Mesodermal cell (in vitro differentiated cells): Measurements from ENCODE around the gene ASB2.

Source experiments
- H3K27ac ChIP-seq: 2 replicates; pipeline ENCODE4 v1.7.0; 2013; ENCODE audit warnings: mild to moderate bottlenecking, low read depth, low read length, moderate library complexity; ENCODE audit not compliant: severe bottlenecking
- H3K36me3 ChIP-seq: 2 replicates; pipeline ENCODE4 v1.7.1; 2013; ENCODE audit warnings: mild to moderate bottlenecking, low read length, moderate library complexity; ENCODE audit not compliant: control insufficient read depth, insufficient read depth
- H3K4me1 ChIP-seq: one replicate; pipeline ENCODE4 v1.7.1; 2013; ENCODE audit warnings: mild to moderate bottlenecking, low read length; ENCODE audit not compliant: insufficient read depth, control insufficient read depth, poor library complexity, severe bottlenecking
- H3K4me3 ChIP-seq: 2 replicates; pipeline ENCODE4 v1.7.0; 2013; ENCODE audit warnings: low read length, control low read depth, mild to moderate bottlenecking; ENCODE audit not compliant: insufficient read depth, poor library complexity, severe bottlenecking; ENCODE audit errors: extremely low read depth
- H3K9me3 ChIP-seq: 2 replicates; pipeline ENCODE4 v1.7.1; 2013; ENCODE audit warnings: mild to moderate bottlenecking, low read length, moderate library complexity; ENCODE audit not compliant: control insufficient read depth
- WGBS, 2 experiments: methylation state at CpG; one replicate each; pipeline ENCODE4 v1.1.5; 2013; ENCODE audit warnings: missing lambda C conversion rate in 2 of 2; ENCODE audit not compliant: insufficient coverage in 2 of 2; 5-methylcytosine and 5-hydroxymethylcytosine counted together

Gene ASB2

DNA sequence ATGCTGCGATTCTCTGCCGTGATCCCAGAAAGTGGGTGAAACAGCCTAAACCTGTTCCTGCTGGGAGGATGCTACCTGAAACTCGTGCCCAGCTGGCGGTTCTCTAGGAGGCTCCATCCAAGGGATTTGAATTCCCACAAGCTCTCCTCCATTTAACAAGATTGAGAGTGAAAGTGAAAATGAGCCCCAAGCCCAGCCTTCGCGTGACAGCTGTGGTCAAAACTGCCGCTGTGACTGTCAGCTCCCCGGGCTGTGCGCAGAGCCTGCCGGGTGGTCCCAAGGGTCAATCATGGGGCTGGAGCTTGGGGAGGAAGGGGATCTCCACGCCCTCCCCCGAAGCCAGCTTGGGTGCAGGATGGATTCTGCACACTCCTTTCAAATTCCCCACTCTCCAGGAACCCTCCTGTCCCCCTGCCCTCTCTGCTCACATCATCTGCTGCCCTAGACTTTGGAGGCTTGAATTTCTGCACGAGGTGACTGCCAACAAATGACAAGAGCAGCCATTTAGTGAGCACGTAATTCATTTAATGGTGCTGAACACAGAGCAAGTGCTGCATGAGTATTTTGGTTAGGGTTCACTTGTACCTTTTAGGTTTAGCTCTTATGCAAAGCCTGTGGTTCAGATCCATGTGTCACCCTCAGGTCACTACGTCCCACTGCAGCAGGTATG is 5.3 kb downstream of the ASB2 start:
- no peaks in the 10 kb centered on the region for H3K4me1 ChIP-seq
- H3K9me3 ChIP-seq = no peaks in the 10 kb centered on the region
- no peak overlapping the region for H3K4me3 ChIP-seq
- H3K36me3 ChIP-seq = no peaks in the 10 kb centered on the region
- no peak overlapping the region for H3K27ac ChIP-seq
- WGBS, 2 experiments = 84 to 88% methylated on average over 9 to 14 of the region's 15 CpGs

- Histone ChIP-seq H3K4me3 (no peak overlapping the region), H3K9me3 (no peaks in the 10 kb centered on the region), H3K36me3 (no peaks in the 10 kb centered on the region), H3K4me1 (no peaks in the 10 kb centered on the region), H3K27ac (no peak overlapping the region)
- WGBS, 2 experiments = 55 to 93% methylated on average over 4 to 6 of the region's 9 CpGs
Observed at GRCh38 chr14:93970585-93970964, 5.8 kb downstream of the ASB2 start.

GRCh38 chr14:93969082-93969828 is 7.1 kb downstream of the ASB2 start:
- WGBS, 2 experiments = 85 to 90% methylated on average over 11 to 12 of the region's 12 CpGs
- H3K36me3 ChIP-seq = no peaks in the 10 kb centered on the region
- H3K4me1 ChIP-seq = no peaks in the 10 kb centered on the region
- no peak overlapping the region for H3K27ac ChIP-seq
- H3K4me3 ChIP-seq = no peak overlapping the region
- H3K9me3 ChIP-seq = no peaks in the 10 kb centered on the region

GRCh38 chr14:93967637-93968250 is 8.6 kb downstream of the ASB2 start:
- no peaks in the 10 kb centered on the region for H3K9me3 ChIP-seq
- no peak overlapping the region for H3K4me3 ChIP-seq
- H3K27ac ChIP-seq = no peak overlapping the region
- no peaks in the 10 kb centered on the region for H3K36me3 ChIP-seq
- 80 to 85% methylated on average over 6 to 7 of the region's 10 CpGs for WGBS, 2 experiments
- H3K4me1 ChIP-seq = peaks cover 6% of the 10 kb centered on the region

GRCh38 chr14:93965946-93966474 is 10.4 kb downstream of the ASB2 start:
- peaks cover 6% of the 10 kb centered on the region for H3K4me1 ChIP-seq
- no peak overlapping the region for H3K27ac ChIP-seq
- H3K36me3 ChIP-seq = no peaks in the 10 kb centered on the region
- WGBS, 2 experiments = 83 to 100% methylated on average over 1 to 3 of the region's 3 CpGs
- no peak overlapping the region for H3K4me3 ChIP-seq
- no peaks in the 10 kb centered on the region for H3K9me3 ChIP-seq

DNA sequence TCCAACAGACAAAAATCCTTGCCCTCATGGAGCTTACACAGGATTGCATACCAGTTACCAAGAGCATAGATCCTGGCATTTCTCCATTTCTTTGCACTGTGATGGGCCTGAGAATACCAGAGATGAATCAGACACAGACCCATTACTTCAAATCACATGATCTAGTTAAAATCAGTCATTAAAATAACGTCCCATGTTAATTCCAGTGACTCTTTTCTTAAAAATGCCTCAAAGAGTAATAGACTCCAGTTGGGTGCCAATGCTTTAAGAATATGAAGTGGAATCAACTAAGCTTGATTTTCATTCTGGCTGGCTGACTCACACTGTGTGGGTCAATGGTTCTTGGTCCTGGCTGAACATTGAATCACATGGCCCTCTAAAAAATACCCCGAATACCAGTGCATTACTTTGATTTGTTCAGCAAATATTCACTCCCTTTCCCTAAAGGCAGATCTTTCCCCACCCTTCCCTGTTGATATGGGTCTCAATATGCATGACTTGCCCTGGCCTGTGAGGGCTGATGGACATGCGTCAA is 11.0 kb downstream of the ASB2 start:
- Histone ChIP-seq H3K4me1 (peaks cover 6% of the 10 kb centered on the region), H3K4me3 (no peak overlapping the region), H3K9me3 (no peaks in the 10 kb centered on the region), H3K27ac (no peak overlapping the region), H3K36me3 (no peaks in the 10 kb centered on the region)
- WGBS, 2 experiments = 83 to 100% methylated on average over 2 of the region's 3 CpGs

DNA sequence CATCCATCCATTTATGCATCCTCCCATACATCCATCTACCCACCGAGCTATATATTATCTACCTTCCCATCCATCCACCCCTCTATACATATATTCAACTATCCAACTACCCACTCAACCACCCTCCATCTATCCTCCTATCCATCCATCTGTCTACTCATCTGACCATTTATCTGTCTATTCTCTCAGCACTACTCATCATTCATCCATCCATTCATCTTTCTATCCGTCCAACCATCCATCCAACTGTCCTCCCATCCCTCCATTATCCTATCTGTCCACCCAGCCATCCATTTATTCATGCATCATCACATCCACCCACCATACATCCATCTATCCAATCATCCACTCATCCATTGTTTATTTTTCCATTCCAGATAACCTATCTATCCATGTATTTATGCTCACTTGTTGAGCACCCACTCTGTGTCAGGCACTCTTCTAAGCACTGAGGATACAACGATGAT is 11.5 kb downstream of the ASB2 start:
- Histone ChIP-seq H3K4me1 (peaks cover 6% of the 10 kb centered on the region), H3K4me3 (no peak overlapping the region), H3K36me3 (no peaks in the 10 kb centered on the region), H3K9me3 (no peaks in the 10 kb centered on the region), H3K27ac (no peak overlapping the region)
- 92 to 94% methylated on average over 3 of the region's 3 CpGs for WGBS, 2 experiments

GRCh38 chr14:93964281-93964680 is 12.1 kb downstream of the ASB2 start:
- Histone ChIP-seq H3K27ac (no peak overlapping the region), H3K4me1 (peaks cover 9% of the 10 kb centered on the region), H3K9me3 (no peaks in the 10 kb centered on the region), H3K36me3 (no peaks in the 10 kb centered on the region), H3K4me3 (no peak overlapping the region)
- 95 to 96% methylated on average over 8 to 9 of the region's 10 CpGs for WGBS, 2 experiments

- H3K9me3 ChIP-seq = no peaks in the 10 kb centered on the region
- no peaks in the 10 kb centered on the region for H3K36me3 ChIP-seq
- H3K27ac ChIP-seq = no peak overlapping the region
- WGBS, 2 experiments = 94% methylated on average over 3 to 4 of the region's 4 CpGs
- no peak overlapping the region for H3K4me3 ChIP-seq
- peaks cover 14% of the 10 kb centered on the region for H3K4me1 ChIP-seq
Observed at GRCh38 chr14:93963692-93964091, 12.7 kb downstream of the ASB2 start.

- 80 to 92% methylated on average over 7 to 11 of the region's 16 CpGs for WGBS, 2 experiments
- Histone ChIP-seq H3K9me3 (no peaks in the 10 kb centered on the region), H3K4me1 (peaks cover 14% of the 10 kb centered on the region), H3K36me3 (no peaks in the 10 kb centered on the region), H3K27ac (no peak overlapping the region), H3K4me3 (no peak overlapping the region)
Observed at GRCh38 chr14:93962701-93963601, 13.4 kb downstream of the ASB2 start.
